HFFc6 (cell line): Measurements from ENCODE around the gene PARP8. TPM values are rescaled to one million over a fixed set of nuclear protein-coding genes. Genes with fewer than 3 reads are reported as not detected.

Experiments
- DNase-seq: peaks from one replicate; pipeline ENCODE4 v3.0.0-alpha.2; 2018
- H3K27ac Mint-ChIP-seq: 2 replicates; pipeline ENCODE4 v1.8.0; 2020; ENCODE audit warnings: mild to moderate bottlenecking, mixed read lengths
- H3K27me3 Mint-ChIP-seq: 2 replicates; pipeline ENCODE4 v1.8.0; 2021; ENCODE audit warnings: mild to moderate bottlenecking, moderate library complexity, mixed read lengths; ENCODE audit not compliant: insufficient read depth
- H3K36me3 Mint-ChIP-seq: 2 replicates; pipeline ENCODE4 v1.8.0; 2021; ENCODE audit warnings: low read depth, mixed read lengths
- H3K4me1 Mint-ChIP-seq: 2 replicates; pipeline ENCODE4 v1.8.0; 2020; ENCODE audit warnings: low read depth, mixed read lengths
- H3K4me3 Mint-ChIP-seq: 2 replicates; pipeline ENCODE4 v1.8.0; 2020; ENCODE audit warnings: mild to moderate bottlenecking, moderate library complexity, mixed read lengths
- H3K9me3 Mint-ChIP-seq: 2 replicates; pipeline ENCODE4 v1.8.0; 2020; ENCODE audit warnings: mild to moderate bottlenecking, mixed read lengths
- CTCF ChIP-seq: fragments of 200-600 bp; sonication (generic); IDR thresholded peaks from 2 replicates; pipeline ENCODE4 v1.5.0; 2021; ENCODE audit warnings: antibody characterized with exemption, mild to moderate bottlenecking
- total RNA-seq, 6 experiments: library from RNA; stranded (reverse); fragmentation: NEBNext Ultra II Directional; extraction: Animal tissue kit (Norgen Biotek cat#: 25700); gene quantifications; 2 replicates in 1 of 6; 3 replicates in 5 of 6; pipeline ENCODE4 v1.2.3, GENCODE V29; 2021

Gene PARP8
- total RNA-seq, 6 experiments from 2014 or later: 0.71 to 5.5 (median 0.81) TPM

GRCh38 chr5:50886657-50887345, 220.4 kb downstream of the PARP8 start:
- DNase-seq: no peak
- Mint-ChIP-seq H3K36me3 (no peaks in the 10 kb centered on the region), H3K4me3 (no peak overlapping the region), H3K27ac (no peak overlapping the region), H3K4me1 (no peaks in the 10 kb centered on the region), H3K27me3 (no peaks in the 10 kb centered on the region; the same call in 1 of the 2 replicates), H3K9me3 (peaks cover 10% of the 10 kb centered on the region)
- no peak for TF ChIP-seq CTCF

- peaks cover 10% of the 10 kb centered on the region for H3K9me3 Mint-ChIP-seq
- TF ChIP-seq CTCF: no peak
- H3K4me1 Mint-ChIP-seq: no peaks in the 10 kb centered on the region
- no peak overlapping the region for H3K4me3 Mint-ChIP-seq
- no peak for DNase-seq
- no peaks in the 10 kb centered on the region for H3K36me3 Mint-ChIP-seq
- H3K27me3 Mint-ChIP-seq: no peaks in the 10 kb centered on the region; the same call in 1 of the 2 replicates
- no peak overlapping the region for H3K27ac Mint-ChIP-seq
Measured at GRCh38 chr5:50887889-50888633, 221.6 kb downstream of the PARP8 start.

GRCh38 chr5:50888751-50889150, 222.3 kb downstream of the PARP8 start:
- TF ChIP-seq CTCF: no peak
- H3K4me1 Mint-ChIP-seq: no peaks in the 10 kb centered on the region
- H3K4me3 Mint-ChIP-seq: no peak overlapping the region
- no peak for DNase-seq
- H3K27ac Mint-ChIP-seq: no peak overlapping the region
- no peaks in the 10 kb centered on the region; the same call in 1 of the 2 replicates for H3K27me3 Mint-ChIP-seq
- peaks cover 10% of the 10 kb centered on the region for H3K9me3 Mint-ChIP-seq
- no peaks in the 10 kb centered on the region for H3K36me3 Mint-ChIP-seq

GRCh38 chr5:50889790-50890189, 223.4 kb downstream of the PARP8 start:
- DNase-seq: peak; percentile 1
- no peaks in the 10 kb centered on the region for H3K36me3 Mint-ChIP-seq
- no peak for TF ChIP-seq CTCF
- H3K4me1 Mint-ChIP-seq: no peaks in the 10 kb centered on the region
- H3K27ac Mint-ChIP-seq: no peak overlapping the region
- no peaks in the 10 kb centered on the region for H3K27me3 Mint-ChIP-seq
- no peak overlapping the region for H3K4me3 Mint-ChIP-seq
- peaks cover 10% of the 10 kb centered on the region for H3K9me3 Mint-ChIP-seq

Other genes starting within 250 kb of the PARP8 start
- not detected for gene EMB, start 225.3 kb upstream of the PARP8 start, total RNA-seq